ENCODE data around the gene MKRN1.
"Not testable (repeated sequence)": the region's sequence is repeated elsewhere in the genome, so short reads cannot be mapped to it uniquely, and the experiment has no call there.

Gene MKRN1

DNA sequence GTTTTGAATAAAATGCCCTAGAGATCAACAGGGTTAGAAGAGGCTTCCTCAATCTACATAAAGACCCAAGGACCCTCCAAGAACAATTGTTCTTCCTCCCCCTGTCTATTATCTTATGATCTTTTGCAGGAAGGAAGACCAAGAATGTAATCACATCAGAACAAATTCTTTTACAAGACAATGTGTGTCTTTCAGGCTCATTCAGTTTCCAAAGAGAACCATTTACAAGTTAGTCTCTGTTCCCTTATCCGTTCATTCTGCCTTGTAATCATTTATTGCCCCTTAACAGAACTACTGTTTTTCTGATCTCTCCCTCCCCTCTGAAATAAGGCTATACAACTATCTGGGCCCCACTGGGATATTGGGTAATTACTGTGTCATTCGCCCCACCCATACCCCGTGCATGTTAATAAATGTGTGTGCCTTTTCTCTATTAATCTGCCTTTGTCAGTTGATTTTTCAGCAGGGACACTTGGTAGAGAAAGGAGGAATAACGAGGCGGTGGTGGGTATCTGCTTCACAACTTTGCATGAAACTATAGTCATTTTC, 5.7 kb upstream of the MKRN1 start:
- no peak for DNase-seq (ENCODE audit: low read depth, low spot score)

DNA sequence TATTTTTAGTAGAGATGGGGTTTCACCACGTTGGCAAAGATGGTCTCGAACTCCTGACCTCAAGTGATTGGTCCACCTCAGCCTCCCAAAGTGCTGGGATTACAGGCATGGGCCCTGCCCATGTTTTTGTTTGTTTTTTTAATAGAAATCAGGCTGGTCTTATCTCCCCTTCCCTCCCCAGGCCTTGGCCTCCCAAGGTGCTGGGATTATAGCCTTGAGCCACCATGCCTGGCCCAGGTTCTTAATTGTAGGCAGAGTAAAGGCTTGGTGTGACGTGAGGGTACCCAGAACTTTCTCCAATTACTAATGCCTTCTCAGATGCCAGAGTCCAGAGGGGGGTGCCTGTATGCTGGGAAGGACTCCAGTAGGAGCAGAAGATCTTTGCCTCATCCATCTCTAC, 5.2 kb upstream of the MKRN1 start:
- peak; percentile 75 for DNase-seq (ENCODE audit: low read depth, low spot score)

DNA sequence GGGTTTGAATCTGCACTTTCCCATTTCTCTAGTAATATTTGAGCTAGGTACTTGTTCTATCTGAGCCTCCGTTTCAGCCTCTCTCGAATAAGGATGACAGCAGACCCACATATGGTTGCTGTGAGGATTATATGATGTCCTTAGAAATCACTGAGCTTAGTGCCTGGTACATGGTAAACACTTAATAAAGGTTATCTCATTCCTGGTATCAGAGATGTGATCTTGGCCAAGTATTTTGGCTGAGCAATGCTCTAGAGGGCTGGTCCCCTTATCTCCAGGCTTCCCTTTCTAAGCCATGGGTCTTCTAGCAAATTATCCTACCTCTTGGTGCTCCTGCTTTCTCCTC, 407 bp upstream of the MKRN1 start:
- no peak for DNase-seq (ENCODE audit: low read depth, low spot score)

DNA sequence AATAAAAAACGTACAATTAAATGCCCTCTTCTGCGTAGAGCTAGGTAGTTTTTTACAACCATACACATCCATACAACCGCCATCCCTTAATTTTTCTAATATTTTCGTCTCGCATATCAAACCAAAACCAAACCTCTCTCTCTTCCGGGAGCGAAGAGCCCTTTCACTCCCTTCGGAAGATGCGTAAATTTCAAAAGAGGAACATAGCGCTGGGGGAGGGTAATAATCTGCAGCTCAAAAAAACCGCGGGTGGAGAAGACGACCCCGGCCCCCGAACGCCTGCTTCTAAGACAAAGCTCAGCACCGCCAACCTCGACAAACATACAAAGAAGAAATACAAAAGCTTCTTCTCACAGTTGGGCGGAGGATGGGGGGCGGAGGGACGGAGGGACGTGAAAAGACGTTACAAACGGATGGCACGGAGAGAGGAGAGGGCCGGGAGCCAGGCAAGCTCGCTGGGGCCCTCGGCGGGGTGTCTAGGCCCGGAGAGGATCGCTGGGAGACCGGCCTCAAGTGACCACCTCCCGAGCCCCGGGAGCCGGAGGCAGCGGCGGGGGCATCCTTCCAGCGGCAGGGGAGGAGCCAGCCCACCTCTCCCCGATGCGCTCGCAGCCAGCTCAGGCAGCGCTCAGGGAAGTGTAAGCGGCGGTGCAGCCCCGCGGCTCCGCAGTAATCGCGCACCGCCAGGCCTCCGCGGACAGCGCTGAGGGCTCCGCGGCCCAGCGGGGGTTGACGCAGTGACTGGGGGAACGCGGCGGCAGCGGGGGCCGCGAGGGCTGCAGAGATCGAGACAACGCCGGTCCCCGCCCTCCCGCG, 851 bp downstream of the MKRN1 start:
- peak; percentile 73 for DNase-seq (ENCODE audit: low read depth, low spot score)

DNA sequence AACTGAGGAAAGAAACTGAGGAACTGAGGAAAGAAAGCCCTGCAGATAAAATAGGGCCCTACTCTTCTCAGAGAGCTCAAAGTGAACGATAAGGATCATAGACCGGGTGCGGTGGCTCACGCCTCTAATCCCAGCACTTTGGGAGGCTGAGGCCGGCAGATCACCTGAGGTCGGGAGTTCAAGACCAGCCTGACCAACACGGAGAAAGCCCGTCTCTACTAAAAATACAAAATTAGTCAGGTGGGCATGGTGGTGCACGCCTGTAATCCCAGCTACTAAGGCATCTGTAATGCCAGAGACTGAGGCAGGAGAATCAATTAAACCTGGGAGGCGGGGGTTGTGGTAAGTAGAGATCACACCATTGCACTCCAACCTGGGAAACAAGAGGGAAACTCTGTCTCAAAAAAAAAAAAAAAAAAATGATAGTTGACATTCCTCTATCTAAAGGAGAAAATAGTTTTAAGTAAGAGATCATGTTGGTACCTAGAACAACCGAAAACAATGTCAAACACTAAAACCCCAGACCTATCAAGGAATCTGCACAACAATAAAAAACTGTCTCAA, 2.5 kb downstream of the MKRN1 start:
- DNase-seq (ENCODE audit: low read depth, low spot score), result no peak

DNA sequence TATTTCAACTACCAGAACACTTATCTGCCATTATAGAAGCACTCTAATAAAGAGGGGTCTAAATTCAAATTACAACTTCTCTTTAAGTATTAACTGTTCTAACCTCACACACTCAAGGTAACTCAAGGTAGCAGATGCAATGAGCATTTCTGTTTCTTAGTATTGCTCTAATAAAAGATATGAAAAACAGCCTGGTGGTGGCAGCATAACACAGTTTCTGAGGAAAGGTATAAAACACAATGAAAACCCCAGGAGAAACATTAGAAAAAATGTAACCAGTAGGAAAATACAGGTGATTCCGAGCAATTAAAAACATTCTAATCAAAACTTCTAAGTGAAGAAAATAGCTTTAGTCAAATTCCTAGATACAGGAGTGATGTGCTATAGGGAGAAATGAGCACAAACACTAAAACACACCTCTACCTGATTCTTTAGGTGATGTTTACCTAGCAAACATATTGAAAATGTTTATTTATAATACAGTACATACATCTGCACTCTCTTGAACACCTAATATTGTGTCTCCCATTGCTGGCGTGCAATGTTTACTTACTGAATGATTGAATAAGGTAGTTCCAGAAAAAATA, 3.5 kb downstream of the MKRN1 start:
- DNase-seq (ENCODE audit: low read depth, low spot score), result no peak

DNA sequence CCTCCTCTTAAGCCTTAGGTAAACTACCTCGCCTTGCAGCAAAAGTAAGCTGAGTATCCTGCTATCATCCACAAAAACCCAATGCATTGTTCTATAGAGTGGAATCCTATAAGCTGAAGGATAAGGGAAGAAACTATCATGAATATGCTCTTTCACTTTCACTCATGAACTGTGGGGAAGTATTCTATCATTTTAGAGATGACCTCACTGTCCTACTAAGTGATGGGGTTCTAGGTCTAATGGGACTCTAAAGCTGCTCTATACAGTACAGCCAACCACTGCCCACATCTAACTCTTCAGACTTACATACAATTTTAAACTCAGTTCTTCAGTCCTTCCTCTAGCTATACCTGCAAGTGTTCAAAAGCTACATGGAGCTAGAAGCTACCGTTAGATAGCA, 16.2 kb downstream of the MKRN1 start:
- DNase-seq (ENCODE audit: low read depth, low spot score), result no peak

DNA sequence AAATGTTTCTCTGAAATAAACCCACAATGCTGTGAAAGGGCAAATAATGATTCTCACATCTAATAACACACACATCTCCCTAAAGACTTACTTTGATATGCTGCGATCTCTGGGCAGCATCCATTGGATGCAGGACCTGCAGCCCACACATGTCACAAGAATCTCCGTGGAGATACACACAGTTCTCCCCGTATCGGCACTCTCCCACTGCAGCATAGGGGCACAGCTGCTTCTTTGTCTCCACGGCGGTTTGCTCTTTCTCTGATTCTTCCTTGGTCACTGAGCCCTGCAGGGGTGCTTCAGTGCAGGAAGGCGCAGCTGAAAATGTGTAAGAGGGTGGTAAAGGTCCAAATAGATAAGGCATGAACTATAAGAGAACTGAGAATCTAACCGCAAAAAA, 20.4 kb downstream of the MKRN1 start:
- no peak for DNase-seq (ENCODE audit: low read depth, low spot score)

DNA sequence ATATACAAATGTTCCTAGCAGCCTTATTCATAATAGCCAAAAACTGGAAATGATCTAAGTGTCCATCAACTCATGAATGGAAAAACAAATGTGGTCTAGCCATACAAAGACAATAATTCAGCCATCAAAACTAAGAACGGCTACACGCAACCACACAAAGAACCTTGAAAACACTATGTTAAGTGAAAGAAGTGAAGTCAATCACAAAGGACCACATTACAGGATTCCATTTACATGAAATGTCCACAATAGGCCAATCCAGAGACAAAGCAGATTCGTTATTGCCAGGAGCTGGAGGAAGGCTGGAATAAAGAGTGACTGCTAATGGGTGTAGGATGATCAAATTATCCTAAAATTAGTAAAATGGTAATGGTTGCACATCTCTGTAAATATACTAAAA, 21.1 kb downstream of the MKRN1 start:
- no peak for DNase-seq (ENCODE audit: low read depth, low spot score)

DNA sequence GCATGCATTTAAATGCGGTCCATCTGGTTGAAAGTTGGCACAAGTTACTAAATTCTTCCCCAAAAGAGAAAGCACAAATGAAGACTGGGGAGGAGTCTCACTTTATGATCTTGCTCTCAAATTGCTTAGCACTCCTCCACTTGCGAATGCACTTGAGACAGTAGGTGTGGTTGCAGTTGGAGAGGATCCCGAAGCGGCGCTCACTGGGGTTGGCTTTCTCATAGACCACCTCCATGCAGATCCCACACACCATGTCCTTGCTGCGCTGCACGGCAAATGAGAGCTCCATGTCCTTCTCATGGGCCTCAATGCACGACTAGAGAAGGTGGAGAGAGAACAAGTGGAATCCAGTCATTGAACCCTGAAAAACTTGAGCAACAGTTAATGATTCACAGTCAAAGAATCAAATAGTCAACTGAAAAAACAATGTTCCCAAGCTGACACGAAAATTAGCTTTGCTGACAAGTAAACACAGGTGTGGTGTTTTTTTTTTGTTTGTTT, 22.7 kb downstream of the MKRN1 start:
- DNase-seq (ENCODE audit: low read depth, low spot score), result no peak

DNA sequence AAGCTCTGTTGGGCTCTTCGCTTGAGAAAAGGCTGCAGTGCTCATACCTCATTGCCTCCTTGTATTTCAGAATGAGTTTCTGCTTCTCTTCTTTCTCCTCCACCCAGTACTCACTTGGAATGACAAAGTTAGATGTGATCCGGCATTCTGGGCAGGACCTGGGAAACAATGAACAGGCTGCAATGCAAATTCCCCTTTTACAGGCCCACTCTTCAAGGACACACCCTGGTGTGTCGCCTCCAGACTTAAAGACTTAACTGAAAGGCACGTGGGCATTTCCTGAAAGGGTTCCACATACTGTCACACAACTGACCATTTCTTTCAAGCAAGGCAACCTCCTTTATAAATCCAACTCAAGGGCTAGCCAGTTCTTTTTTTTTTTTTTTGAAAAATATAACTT, 23.6 kb downstream of the MKRN1 start:
- DNase-seq (ENCODE audit: low read depth, low spot score), result peak; percentile 80

DNA sequence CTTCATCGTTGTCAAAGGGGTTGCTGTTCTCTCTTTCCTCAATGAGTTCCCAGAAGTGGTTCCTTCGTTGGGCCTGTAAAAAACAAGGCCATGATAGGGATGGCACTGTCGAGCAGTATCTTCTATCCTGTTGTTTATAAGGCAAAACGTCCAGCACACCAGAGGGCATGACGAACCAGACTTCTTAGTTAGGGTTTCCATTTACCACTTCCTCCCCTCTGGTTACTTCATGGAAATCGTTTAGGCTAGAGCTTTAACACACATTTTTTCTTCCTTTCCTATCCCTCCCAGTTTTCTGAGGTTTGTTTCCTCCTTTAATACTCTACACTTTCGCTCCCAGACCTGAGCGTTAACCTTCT, 24.7 kb downstream of the MKRN1 start:
- DNase-seq (ENCODE audit: low read depth, low spot score), result no peak

DNA sequence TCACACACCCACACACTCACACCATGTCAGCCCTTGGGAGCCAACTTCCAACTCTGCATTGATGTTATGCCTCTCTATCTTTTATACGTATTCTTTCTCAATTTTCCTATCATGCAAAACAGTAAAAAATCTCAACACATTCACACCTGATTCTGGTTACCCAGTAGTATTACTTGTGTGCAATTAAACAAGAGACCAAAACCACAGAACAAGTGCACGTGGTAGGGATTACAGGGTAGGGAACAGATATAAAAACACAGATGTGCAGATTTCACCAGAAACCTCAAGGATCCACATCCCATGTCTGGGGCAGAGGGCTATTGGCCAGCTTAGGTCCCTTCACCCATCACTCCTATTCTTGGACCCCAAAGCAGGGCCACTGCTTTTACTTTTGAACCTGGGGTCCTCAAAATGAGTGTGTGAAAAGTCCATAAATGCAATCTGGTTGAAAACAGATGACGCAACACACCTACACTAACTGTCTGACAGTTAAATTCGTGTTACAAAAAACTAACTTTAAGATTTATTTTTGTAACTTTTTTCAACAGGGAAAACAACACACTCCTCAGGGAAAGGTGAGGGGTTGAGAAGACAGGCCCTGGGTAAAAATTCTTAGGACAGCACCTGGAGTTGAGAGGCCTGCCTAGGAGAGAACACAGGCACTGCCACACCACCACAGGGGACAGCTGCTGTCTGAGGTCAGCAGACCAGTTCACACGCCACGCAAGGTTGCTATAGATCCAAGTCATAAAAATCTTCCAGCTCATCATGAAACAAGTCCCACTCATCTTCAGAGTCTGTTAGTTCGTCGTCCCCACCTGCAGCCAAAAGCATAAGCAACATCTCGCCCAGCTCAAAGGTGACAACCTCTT, 25.3 kb downstream of the MKRN1 start:
- DNase-seq (ENCODE audit: low read depth, low spot score), result not testable (repeated sequence)

DNA sequence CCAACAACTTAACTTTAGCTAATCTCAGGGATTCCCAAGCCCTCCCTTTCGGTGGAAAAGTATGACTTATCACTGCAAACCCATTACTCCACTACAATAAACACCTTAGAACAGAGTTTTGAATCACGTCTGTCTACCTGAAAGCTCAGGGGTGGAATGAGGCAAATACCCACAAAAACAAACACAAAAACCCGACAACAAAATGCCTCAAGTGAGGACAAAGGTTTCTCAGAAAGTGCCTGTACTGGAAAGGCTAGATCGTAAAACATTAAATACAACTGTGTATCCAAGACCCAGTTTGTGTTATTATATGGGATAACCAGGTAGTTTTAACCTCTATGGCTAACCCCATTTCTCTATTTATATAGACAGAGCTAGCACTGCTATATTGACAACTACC, 26.0 kb downstream of the MKRN1 start:
- DNase-seq (ENCODE audit: low read depth, low spot score), result no peak

DNA sequence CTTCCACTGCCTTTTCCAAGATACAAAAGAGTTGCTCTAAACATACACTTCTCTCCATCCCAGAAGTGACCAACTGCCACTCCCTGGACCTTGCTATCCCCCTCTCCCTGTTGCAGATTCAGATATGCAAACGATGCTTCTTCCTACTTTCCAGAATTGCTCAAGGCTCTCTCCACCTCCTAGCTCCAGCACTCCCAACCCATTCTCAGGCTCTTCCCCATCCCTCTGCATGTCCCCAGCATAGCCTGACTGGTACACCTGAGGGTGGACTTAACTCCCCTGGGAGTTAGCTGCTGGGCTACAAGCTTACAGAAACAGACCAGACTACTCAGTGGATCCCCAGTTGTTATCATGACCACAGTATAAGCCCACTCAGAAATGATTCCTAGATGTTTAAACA, 27.6 kb downstream of the MKRN1 start:
- DNase-seq (ENCODE audit: low read depth, low spot score), result peak; percentile 24

DNA sequence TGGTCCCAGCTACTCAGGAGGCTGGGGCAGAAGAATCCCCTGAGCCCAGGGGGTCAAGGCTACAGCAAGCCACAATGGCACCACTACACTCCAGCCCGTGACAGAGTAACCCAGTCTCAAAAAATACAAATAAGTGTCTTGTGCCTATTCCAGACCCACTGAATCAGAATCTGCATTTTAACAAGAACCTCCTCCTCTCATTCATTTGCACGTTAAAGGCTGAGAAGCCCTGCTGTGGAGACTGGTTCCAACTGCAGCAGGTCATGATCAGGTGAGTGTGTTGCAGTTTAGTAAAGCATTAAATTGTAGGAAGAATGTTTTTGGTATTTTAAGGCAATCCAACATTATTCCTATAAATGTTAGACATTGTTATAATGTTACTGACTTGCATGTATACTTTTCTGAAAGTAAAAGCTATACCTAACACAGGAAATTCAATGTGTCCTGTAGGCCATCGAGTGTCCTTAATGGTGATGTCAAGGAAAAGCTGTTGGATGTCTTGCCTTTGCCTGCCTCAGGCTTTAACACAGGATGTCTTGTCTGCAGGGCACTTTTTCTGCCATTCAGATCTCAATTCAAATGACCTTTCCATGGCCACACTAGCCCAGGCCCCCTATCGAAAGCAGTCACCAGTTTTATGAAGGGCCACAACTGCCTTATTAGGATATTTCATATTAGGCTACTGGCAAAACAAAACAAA, 30.4 kb downstream of the MKRN1 start:
- DNase-seq (ENCODE audit: low read depth, low spot score), result peak; percentile 30

DNA sequence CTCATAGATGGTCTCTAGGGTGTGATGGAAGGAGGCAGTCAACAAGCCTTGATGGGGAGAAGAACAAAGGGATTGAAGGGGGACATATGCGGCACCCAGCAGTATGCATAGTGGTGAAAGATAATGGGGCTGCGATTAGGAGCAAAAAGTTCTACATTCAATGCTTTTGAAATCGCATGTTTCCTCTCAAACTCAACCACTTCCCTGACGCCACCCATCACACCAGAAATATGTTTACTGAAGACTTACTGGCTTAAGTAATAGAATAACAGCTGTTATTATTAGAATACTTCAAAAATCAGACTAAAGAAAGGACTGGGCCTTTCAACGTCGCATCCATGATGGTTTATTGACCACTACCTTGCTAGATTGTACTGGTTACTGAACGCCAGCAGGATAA, 31.5 kb downstream of the MKRN1 start:
- DNase-seq (ENCODE audit: low read depth, low spot score), result no peak

DNA sequence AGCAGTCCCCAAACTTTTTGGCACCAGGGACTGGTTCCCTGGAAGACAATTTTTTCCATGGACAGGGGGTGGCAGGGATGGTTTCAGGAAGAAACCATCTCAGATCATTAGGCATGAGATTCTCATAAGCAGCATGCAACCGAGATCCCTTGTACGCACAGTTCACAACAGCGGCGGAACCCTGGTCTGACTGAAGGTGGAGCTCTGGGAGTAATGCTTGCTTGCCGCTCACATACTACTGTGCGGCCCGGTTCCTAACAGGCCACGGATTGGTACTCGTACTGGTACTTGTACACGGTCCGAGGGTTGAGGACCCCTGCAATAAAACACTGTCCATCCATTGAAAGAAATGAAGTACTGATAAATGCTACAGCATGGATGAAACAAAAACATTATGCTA, 32.8 kb downstream of the MKRN1 start:
- DNase-seq (ENCODE audit: low read depth, low spot score), result no peak

DNA sequence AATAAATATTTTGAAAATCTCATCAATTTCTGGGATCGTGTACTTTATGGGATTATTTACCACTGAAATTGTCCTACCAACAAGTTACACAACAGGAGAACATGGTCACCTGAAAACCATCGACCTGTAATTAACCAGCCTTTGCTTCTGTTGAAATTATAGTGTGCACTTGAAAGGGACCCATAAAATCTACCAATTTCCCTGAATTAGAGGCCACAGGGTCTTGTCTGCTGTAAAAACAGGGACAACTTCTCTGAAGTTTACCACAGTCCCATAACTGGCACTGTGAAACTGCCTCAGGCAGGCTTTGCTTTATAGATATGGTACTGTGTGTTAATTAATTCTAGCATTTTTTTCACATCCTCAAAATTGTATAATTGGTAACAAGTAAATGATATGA, 37.8 kb downstream of the MKRN1 start:
- DNase-seq (ENCODE audit: low read depth, low spot score), result no peak

DNA sequence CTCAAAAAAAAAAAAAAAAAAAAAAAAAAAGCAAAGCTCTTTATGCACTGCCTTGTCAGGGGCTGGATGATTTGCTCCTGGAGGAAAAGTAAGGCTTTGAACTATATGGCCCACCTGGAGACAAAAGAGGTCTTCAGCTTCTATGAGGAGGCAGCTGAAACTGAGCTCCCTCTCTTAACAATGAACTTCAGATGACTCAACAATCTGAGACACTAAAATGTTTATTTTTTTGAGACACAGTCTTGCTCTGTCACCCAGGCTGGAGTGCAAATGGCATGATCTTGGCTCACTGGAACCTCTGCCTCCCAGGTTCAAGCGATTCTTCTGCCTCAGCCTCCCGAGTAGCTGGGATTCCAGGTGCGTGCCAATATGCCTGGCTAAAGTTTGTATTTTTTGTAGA, 38.7 kb downstream of the MKRN1 start:
- DNase-seq (ENCODE audit: low read depth, low spot score), result no peak

DNA sequence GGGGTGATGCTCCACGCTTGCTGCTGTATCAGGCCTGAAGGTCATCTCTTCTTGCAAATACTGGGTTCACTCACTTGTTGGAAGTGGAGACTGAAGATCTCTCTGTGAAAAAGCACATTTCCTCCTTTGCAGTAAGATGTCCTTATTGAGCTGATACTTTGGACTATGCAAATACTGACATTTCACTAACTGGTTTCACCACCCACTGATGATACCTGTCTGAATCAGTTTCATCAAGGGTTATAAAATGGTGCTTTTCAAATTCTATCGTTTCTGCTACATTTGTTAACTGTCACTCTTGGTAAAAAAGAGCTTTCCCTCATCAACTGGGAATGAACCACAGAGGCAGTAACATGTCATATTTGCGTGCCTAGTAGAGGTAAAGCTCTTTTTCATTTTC, 39.9 kb downstream of the MKRN1 start:
- DNase-seq (ENCODE audit: low read depth, low spot score), result no peak

Measured in ELF-1 (cell line).